ENCODE measurements around the gene C20orf204. TPM values are rescaled to one million over a fixed set of nuclear protein-coding genes. Genes with fewer than 3 reads are reported as not detected.

Gene C20orf204
- total and polyA plus RNA-seq, 10 of the 15 experiments (the other 5 are each of a cell fraction or from before 2014, with no cell fraction given), result 0.24 to 56.0 (median 12.4) TPM

DNA sequence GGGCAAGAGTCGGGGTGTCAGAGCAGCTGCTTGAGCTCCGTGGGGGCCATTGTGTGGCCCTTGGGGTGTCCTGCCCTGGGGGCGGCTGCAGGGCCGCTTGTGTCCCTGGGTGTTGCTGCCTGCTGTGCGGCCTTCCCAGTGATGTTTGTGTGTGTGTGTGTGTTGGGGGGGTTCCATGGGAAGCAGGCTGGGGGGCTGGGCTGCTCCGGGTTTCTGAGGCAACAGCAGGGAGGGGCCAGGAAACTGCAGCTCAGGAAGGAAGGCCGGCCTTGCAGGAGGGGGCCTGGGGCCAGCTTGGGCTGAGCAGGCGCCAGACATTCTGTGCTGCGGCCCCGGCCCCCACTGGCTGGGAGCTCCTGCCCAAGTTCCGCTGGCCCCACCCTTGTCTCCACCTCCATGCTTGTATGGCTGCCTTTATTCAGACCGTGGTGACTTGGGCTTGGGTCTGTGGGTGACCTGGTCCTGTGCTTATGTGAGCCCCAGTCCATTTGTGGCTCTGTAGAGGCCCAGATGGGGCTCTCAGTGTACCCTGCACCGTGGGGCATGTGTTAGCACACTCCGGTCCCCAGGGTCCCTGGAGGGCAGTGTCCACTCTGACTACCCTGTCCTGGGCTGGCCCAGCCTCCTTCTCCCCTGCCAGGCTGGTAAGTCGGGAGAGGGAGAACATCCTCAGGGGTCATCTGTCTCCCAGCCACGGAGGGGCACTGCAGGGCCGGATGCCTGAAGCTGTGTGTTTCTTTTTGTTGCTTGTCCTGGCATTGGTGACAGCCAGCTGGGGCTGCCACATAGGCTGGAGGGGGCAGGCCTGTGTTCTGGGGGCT is 18.1 kb downstream of the C20orf204 start (continued):
- TF ChIP-seq, protein P1, sequence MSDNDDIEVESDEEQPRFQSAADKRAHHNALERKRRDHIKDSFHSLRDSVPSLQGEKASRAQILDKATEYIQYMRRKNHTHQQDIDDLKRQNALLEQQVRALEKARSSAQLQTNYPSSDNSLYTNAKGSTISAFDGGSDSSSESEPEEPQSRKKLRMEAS (IDR thresholded peaks at IDR 0.05; ENCODE audit: low read depth, low read length), result no peak
- TF ChIP-seq ZNF622 (IDR thresholded peaks at IDR 0.05) (no peak), NFYA (IDR thresholded peaks at IDR 0.05; ENCODE audit: borderline replicate concordance, low read depth, low read length) (no peak), BCLAF1 (IDR thresholded peaks at IDR 0.05) (no peak), TCF7 (IDR thresholded peaks at IDR 0.05; ENCODE audit: borderline replicate concordance) (no peak), CREB1 (IDR thresholded peaks at IDR 0.05; ENCODE audit: low read depth) (no peak), SMARCA5 (IDR thresholded peaks at IDR 0.05) (0 out of 2 replicates have a peak, but pooled peaks have one; percentile 27)
- TF ChIP-seq, protein P2, sequence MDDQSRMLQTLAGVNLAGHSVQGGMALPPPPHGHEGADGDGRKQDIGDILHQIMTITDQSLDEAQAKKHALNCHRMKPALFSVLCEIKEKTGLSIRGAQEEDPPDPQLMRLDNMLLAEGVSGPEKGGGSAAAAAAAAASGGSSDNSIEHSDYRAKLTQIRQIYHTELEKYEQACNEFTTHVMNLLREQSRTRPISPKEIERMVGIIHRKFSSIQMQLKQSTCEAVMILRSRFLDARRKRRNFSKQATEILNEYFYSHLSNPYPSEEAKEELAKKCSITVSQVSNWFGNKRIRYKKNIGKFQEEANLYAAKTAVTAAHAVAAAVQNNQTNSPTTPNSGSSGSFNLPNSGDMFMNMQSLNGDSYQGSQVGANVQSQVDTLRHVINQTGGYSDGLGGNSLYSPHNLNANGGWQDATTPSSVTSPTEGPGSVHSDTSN (IDR thresholded peaks at IDR 0.05; ENCODE audit: insufficient replicate concordance, low read depth, low read length), result no peak

All from GM12878 (cell line).